ENCODE results near the gene GPR146. TPM values are rescaled to one million over a fixed set of nuclear protein-coding genes. Genes with fewer than 3 reads are reported as not detected.

GPR146 gene
- total RNA-seq, 4 donors from 2014 or later = 13.6 to 27.9 (median 16.3) TPM

DNA sequence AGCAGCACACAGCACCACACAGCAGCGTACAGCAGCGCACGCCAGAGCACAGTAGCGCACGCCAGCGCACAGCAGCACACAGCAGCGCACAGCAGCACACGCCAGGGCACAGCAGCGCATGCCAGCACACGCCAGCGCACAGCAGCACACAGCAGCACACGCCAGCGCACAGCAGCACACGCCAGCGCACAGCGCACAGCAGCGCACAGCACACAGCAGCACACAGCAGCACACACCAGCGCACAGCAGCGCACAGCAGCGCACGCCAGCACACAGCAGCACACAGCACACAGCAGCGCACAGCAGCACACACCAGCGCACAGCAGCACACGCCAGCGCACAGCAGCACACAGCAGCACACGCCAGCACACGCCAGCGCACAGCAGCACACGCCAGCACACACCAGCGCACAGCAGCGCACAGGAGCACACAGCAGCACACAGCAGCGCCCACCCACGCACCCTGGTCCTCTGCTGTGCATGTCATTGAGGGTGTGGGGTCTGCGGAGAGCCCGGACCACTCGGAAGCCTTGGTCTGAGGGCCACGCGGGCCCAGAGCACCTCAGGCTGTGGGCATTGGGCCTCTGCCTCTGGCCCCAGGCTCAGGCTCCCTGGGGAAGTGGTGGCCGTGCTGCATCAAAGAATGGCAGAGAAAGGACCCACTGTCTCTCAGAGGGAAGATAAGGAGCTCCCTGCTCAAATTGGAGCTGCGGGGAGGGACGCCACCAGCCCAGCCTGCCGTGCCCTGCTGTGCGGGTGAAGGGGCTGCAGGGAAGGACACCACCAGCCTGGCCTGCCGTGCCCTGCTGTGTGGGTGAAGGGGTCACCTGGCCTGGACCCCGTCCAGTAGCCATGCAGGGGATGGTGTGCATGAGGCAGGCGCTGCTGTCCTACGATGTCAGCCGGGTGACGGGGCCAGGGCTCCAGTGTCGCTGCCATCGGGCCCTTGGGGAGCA, 27.5 kb upstream of the GPR146 start:
- WGBS, 2 donors (ENCODE audit: low coverage in 1 of 2) = no CpG with 5 or more reads among the region's 51 CpGs
- H3K4me3 ChIP-seq = no peak overlapping the region
- TF ChIP-seq POLR2AphosphoS5 (IDR thresholded peaks at IDR 0.05) = no peak
- no peak for TF ChIP-seq EP300 (IDR thresholded peaks at IDR 0.05)
- TF ChIP-seq, protein P1, sequence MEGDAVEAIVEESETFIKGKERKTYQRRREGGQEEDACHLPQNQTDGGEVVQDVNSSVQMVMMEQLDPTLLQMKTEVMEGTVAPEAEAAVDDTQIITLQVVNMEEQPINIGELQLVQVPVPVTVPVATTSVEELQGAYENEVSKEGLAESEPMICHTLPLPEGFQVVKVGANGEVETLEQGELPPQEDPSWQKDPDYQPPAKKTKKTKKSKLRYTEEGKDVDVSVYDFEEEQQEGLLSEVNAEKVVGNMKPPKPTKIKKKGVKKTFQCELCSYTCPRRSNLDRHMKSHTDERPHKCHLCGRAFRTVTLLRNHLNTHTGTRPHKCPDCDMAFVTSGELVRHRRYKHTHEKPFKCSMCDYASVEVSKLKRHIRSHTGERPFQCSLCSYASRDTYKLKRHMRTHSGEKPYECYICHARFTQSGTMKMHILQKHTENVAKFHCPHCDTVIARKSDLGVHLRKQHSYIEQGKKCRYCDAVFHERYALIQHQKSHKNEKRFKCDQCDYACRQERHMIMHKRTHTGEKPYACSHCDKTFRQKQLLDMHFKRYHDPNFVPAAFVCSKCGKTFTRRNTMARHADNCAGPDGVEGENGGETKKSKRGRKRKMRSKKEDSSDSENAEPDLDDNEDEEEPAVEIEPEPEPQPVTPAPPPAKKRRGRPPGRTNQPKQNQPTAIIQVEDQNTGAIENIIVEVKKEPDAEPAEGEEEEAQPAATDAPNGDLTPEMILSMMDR (IDR thresholded peaks at IDR 0.05) = no peak
- no peak for TF ChIP-seq POLR2A (IDR thresholded peaks at IDR 0.05)
- H3K4me1 ChIP-seq = peaks cover 0 to 40% (median 0%) of the 10 kb centered on the region in 3 donors
- no peak for ATAC-seq
- peaks cover 0 to 49% of the 10 kb centered on the region in 2 donors for H3K36me3 ChIP-seq
- H3K9me3 ChIP-seq = no peaks in the 10 kb centered on the region
- no peak overlapping the region for H3K27ac ChIP-seq
- H3K27me3 ChIP-seq = no peaks in the 10 kb centered on the region

DNA sequence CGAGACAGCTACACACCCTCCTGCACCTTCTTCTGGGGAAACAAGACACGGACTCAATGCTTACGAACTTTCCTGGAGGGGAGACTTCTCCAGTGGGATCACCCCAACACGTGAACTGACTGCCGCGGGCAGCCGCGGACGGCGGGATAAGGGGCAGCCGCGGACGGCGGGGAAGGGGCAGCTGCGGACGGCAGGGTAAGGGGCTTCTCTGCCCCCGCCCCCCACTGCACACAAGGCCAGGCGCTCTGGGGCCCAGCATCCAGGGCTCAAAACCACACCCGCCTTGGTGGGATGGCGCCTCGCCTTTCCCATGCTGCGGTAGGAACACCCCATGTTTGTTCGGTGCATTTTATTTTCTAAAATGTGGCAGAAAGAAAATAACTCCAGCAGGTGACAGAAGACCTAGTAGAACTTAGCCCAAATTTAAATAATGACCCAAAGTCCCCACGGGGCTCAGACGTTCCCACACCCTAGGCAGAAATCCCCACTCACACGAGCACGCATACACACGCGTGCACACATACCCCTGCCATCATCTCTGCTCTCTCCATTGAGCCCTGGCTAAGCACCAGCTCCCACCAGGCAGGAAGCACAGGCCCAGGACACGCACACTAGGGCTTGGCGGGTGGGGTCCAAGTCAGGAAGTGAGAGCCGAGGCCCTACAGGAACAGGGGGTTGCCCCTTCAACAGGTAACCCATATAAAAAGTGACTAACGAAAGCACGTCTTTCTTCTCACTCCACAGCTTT, 26.6 kb upstream of the GPR146 start:
- TF ChIP-seq POLR2AphosphoS5 (IDR thresholded peaks at IDR 0.05) (no peak), POLR2A (IDR thresholded peaks at IDR 0.05) (no peak), EP300 (IDR thresholded peaks at IDR 0.05) (no peak)
- TF ChIP-seq, protein P1 (IDR thresholded peaks at IDR 0.05) = no peak
- Histone ChIP-seq H3K9me3 (no peaks in the 10 kb centered on the region), H3K4me1 (peaks cover 0 to 31% (median 0%) of the 10 kb centered on the region in 3 donors), H3K36me3 (peaks cover 0 to 54% of the 10 kb centered on the region in 2 donors), H3K27ac (no peak overlapping the region), H3K4me3 (no peak overlapping the region), H3K27me3 (no peaks in the 10 kb centered on the region)
- no peak for ATAC-seq
- 86 to 94% methylated on average over 6 to 8 of the region's 34 CpGs for WGBS, 2 donors (ENCODE audit: low coverage in 1 of 2)

DNA sequence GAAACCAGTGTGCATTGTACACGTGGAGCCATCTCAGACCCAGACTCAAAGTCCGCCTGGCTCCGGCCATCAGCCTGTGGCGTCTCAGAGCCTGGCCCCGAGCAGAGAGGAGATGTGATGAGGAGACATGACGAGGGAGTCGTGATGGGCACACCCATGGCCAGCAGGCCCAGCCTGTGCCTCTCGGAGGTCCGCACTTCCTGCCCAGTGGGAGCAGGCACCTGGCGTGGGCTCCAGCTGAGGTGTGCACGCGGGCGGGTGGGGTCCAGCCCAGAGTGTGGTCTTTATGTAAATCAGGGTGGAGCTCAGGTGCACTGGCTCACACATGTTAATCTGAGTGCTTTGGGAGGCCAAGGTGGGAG, 26.0 kb upstream of the GPR146 start:
- no peak for ATAC-seq
- Histone ChIP-seq H3K27me3 (no peaks in the 10 kb centered on the region), H3K27ac (no peak overlapping the region), H3K9me3 (no peaks in the 10 kb centered on the region), H3K4me1 (peaks cover 0 to 25% (median 0%) of the 10 kb centered on the region in 3 donors), H3K4me3 (no peak overlapping the region), H3K36me3 (peaks cover 0 to 59% of the 10 kb centered on the region in 2 donors)
- TF ChIP-seq, protein P1 (IDR thresholded peaks at IDR 0.05) = no peak
- no peak for TF ChIP-seq POLR2AphosphoS5 (IDR thresholded peaks at IDR 0.05)
- no peak for TF ChIP-seq EP300 (IDR thresholded peaks at IDR 0.05)
- no peak for TF ChIP-seq POLR2A (IDR thresholded peaks at IDR 0.05)
- 73 to 89% methylated on average over 5 to 6 of the region's 13 CpGs for WGBS, 2 donors (ENCODE audit: low coverage in 1 of 2)

DNA sequence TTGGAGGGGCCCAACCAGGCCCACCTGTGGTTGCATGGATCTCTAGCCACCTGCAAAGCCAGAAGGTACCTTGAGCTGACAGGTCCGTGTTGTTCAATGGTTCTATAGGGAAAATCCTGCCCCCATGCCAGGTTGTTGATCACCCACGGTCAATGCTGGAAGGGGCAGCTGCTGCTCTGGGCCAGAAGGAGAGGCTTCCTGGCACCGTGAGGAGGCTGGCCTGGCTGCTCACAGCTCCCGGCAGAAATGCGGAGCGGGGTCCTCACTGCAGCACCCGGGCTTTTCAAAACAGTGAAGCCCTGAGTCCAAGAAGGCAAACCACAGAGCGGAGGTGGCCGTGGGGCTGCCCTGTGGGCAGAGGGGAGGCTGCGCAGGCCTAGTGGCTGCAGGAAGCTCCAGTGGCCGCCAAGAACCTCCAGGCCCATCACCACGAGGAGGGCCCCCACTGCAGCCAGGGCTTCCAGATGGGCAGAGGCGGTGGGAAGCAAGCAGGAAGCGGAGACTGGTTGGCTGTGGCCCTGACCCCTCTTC, 25.0 kb upstream of the GPR146 start:
- H3K27ac ChIP-seq = no peak overlapping the region
- TF ChIP-seq POLR2AphosphoS5 (IDR thresholded peaks at IDR 0.05) = no peak
- TF ChIP-seq EP300 (IDR thresholded peaks at IDR 0.05) = no peak
- TF ChIP-seq POLR2A (IDR thresholded peaks at IDR 0.05) = no peak
- TF ChIP-seq, protein P1 (IDR thresholded peaks at IDR 0.05) = no peak
- H3K9me3 ChIP-seq = no peaks in the 10 kb centered on the region
- no peak for ATAC-seq
- WGBS, 2 donors (ENCODE audit: low coverage in 1 of 2) = 50% methylated on average over 1 of the region's 14 CpGs; no CpG with 5 or more reads in 1 of the 2 donors
- no peaks in the 10 kb centered on the region for H3K27me3 ChIP-seq
- peaks cover 0 to 23% (median 0%) of the 10 kb centered on the region in 3 donors for H3K4me1 ChIP-seq
- peaks cover 0 to 60% of the 10 kb centered on the region in 2 donors for H3K36me3 ChIP-seq
- H3K4me3 ChIP-seq = no peak overlapping the region
